HepG2 (cell line): ENCODE measurements around the gene CDC34. TPM values are rescaled to one million over a fixed set of nuclear protein-coding genes. Genes with fewer than 3 reads are reported as not detected.
A peak's percentile ranks its signal among the peaks of the same experiment; 100 is the strongest.

Source experiments
- FOXP4 ChIP-seq: sonication (generic); formaldehyde crosslinking; IDR thresholded peaks from 2 replicates; pipeline ENCODE4 v1.4.0; 2020; ENCODE audit warnings: missing genetic modification reagents
- GATAD2A ChIP-seq: IDR thresholded peaks from 2 replicates; pipeline ENCODE4 v1.6.1; 2016
- MED13 ChIP-seq: sonication (generic); formaldehyde crosslinking; IDR thresholded peaks from 2 replicates; pipeline ENCODE4 v1.5.0; 2020; ENCODE audit warnings: missing genetic modification reagents
- SNAPC4 ChIP-seq: sonication (generic); formaldehyde crosslinking; IDR thresholded peaks from 2 replicates; pipeline ENCODE4 v1.4.0; 2020; ENCODE audit warnings: mild to moderate bottlenecking, missing genetic modification reagents
- SPEN ChIP-seq: sonication (generic); formaldehyde crosslinking; IDR thresholded peaks from 2 replicates; pipeline ENCODE4 v1.5.1; 2020; ENCODE audit warnings: low read depth, mild to moderate bottlenecking, missing genetic modification reagents
- THYN1 ChIP-seq: sonication (generic); formaldehyde crosslinking; IDR thresholded peaks from 2 replicates; pipeline ENCODE4 v1.8.1; 2023; ENCODE audit warnings: low read depth, mild to moderate bottlenecking, moderate library complexity, missing genetic modification reagents, borderline replicate concordance
- ZNF276 ChIP-seq: sonication (generic); formaldehyde crosslinking; IDR thresholded peaks from 2 replicates; pipeline ENCODE4 v1.4.0; 2020; ENCODE audit warnings: mild to moderate bottlenecking, low read depth, missing genetic modification reagents
- ZNF333 ChIP-seq: sonication (generic); formaldehyde crosslinking; IDR thresholded peaks from 2 replicates; pipeline ENCODE4 v1.4.0; 2020; ENCODE audit warnings: mild to moderate bottlenecking, missing genetic modification reagents, borderline replicate concordance
- ZNF407 ChIP-seq: sonication (generic); formaldehyde crosslinking; IDR thresholded peaks from one replicate; pipeline ENCODE4 v1.5.1; 2020; ENCODE audit warnings: mild to moderate bottlenecking, missing genetic modification reagents; ENCODE audit errors: not compliant biosample characterization
- ZNF563 ChIP-seq: sonication (generic); formaldehyde crosslinking; IDR thresholded peaks from 2 replicates; pipeline ENCODE4 v1.8.0; 2022; ENCODE audit warnings: mild to moderate bottlenecking, moderate library complexity, missing genetic modification reagents
- polyA plus RNA-seq, 8 experiments: library from polyadenylated mRNA; depleted of rRNA in 3 of 8; stranded (reverse) in 7 of 8; unstranded in 1 of 8; fragments of >200 nt; fragmentation: Illumina TruSeq in 4 of 8; extraction: Trizol in 4 of 8; gene quantifications; 2 replicates each; pipeline versions ENCODE4 v1.2.1 to v1.2.3, GENCODE V29; 2011 to 2016; ENCODE audit warnings: low read depth in 4 of 8, missing spikeins in 1 of 8, mixed read lengths in 1 of 8; ENCODE audit not compliant: insufficient read depth in 1 of 8
- total RNA-seq, 5 experiments: library from RNA; depleted of rRNA; stranded (reverse); fragments of >200 nt; fragmentation: Illumina TruSeq; extraction: Trizol; gene quantifications; 2 replicates each; pipeline ENCODE4 v1.2.3, GENCODE V29; 2016; ENCODE audit warnings: low read depth in 1 of 5

The CDC34 gene
- total and polyA plus RNA-seq, 2 of the 13 experiments (the other 11 are each of a cell fraction or from before 2014, with no cell fraction given): 138 to 150 TPM

GRCh38 chr19:574658-575526 is 43.3 kb downstream of the CDC34 start (continued):
- TF ChIP-seq SNAPC4 (CRISPR knock-in tag) (0 out of 2 replicates have a peak, but pooled peaks have one; percentile 40), THYN1 (CRISPR knock-in tag) (no peak), FOXP4 (CRISPR knock-in tag) (no peak), ZNF407 (CRISPR knock-in tag) (no peak), GATAD2A (CRISPR knock-in tag) (peak; percentile 12; the same call in 1 of the 2 replicates), ZNF276 (0 out of 2 replicates have a peak, but pooled peaks have one; percentile 64), ZNF563 (CRISPR knock-in tag) (no peak), SPEN (CRISPR knock-in tag) (no peak), ZNF333 (CRISPR knock-in tag) (peak; percentile 37; the same call in 1 of the 2 replicates), MED13 (CRISPR knock-in tag) (no peak)
